ENCODE measurements around the gene PLXNB1. TPM values are rescaled to one million over a fixed set of nuclear protein-coding genes. Genes with fewer than 3 reads are reported as not detected.

The PLXNB1 gene
- total and polyA plus RNA-seq, 2 of the 13 experiments (the other 11 are each of a cell fraction or from before 2014, with no cell fraction given) = 86.0 to 143 TPM

DNA sequence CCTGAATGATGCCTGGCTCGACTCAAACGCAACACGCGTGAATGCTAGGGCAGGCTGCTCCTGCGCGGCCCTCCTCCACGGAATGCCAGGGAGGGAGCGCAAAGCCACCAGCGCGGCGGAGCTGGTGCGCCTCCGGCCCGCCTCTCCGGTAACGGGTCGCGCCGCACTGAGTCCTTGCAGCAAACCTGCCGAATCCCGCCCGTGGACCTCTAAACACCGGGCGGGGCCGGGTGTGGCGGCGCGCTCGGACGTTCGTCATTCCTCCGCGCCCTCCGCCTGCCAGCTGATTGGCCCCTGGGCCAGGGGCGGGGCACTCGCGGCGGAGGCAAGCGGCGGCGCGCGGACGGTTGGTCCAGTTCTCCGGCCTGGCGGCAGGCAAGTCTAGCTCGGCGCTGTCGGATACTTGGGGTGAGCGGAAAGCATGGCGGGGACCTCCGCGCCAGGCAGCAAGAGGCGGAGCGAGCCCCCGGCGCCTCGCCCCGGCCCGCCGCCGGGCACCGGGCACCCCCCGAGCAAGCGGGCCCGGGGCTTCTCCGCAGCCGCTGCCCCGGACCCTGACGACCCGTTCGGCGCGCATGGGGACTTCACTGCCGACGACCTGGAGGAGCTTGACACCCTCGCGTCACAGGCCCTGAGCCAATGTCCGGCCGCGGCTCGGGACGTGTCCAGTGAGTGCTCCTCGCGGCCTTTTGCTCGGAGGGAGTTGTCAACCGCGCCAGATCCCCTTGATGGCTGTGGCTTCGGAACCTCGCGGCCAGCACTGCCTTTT lies 16.7 kb upstream of the PLXNB1 start, which contains the start of gene ATRIP (continued):
- TF ChIP-seq, protein P1, sequence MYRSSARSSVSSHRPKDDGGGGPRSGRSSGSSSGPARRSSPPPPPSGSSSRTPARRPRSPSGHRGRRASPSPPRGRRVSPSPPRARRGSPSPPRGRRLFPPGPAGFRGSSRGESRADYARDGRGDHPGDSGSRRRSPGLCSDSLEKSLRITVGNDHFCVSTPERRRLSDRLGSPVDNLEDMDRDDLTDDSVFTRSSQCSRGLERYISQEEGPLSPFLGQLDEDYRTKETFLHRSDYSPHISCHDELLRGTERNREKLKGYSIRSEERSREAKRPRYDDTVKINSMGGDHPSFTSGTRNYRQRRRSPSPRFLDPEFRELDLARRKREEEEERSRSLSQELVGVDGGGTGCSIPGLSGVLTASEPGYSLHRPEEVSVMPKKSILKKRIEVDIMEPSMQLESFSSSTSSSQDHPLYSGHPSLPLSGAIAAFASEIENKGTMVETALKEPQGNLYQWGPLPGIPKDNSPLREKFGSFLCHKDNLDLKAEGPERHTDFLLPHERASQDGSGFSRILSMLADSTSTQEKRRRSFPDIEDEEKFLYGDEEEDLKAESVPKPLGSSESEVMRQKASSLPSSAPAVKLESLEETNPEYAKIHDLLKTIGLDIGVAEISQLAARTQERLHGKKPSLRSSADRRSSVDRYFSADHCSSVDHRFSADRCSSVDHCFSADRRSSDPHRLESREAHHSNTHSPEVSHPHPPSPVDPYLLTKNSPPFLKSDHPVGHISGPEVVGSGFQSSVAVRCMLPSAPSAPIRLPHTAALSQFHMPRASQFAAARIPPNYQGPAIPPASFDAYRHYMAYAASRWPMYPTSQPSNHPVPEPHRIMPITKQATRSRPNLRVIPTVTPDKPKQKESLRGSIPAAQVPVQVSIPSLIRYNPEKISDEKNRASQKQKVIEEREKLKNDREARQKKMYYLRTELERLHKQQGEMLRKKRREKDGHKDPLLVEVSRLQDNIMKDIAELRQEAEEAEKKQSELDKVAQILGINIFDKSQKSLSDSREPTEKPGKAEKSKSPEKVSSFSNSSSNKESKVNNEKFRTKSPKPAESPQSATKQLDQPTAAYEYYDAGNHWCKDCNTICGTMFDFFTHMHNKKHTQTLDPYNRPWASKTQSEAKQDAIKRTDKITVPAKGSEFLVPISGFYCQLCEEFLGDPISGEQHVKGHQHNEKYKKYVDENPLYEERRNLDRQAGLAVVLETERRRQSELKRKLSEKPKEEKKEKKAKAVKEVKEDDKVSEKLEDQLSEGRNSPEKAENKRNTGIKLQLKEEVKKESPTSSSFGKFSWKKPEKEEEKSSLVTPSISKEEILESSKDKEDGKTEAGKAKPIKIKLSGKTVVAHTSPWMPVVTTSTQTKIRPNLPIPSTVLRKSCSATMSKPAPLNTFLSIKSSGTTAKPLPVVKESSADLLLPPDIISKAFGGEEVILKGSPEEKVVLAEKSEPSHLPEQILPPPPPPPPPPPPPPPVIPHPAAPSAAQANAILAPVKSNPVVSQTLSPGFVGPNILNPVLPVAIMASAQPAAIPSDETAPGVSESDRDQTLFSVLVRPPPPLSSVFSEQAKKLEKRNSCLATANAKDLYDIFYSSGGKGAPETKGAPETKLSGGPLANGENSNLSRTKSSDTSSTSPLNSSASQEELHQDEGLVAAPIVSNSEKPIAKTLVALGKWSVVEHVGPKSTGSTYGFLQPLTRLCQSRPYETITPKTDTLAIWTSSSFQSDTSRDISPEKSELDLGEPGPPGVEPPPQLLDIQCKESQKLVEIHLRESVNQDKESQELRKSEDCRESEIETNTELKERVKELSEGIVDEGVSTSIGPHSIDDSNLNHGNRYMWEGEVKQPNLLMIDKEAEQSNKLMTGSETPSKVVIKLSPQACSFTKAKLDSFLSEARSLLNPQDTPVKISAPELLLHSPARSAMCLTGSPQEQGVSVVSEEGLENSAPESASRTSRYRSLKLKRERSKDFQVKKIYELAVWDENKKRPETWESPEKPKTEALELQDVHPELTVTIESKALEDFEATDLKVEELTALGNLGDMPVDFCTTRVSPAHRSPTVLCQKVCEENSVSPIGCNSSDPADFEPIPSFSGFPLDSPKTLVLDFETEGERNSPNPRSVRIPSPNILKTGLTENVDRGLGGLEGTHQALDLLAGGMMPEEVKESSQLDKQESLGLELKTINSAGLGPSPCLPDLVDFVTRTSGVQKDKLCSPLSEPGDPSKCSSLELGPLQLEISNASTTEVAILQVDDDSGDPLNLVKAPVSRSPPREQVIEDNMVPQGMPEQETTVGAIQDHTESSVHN (CRISPR knock-in tag; IDR thresholded peaks at IDR 0.05) = no peak; the same call in 1 of the 2 replicates
- no peak for TF ChIP-seq ZNF615 (CRISPR knock-in tag; IDR thresholded peaks at IDR 0.05; ENCODE audit: borderline replicate concordance)
- TF ChIP-seq, protein P2, sequence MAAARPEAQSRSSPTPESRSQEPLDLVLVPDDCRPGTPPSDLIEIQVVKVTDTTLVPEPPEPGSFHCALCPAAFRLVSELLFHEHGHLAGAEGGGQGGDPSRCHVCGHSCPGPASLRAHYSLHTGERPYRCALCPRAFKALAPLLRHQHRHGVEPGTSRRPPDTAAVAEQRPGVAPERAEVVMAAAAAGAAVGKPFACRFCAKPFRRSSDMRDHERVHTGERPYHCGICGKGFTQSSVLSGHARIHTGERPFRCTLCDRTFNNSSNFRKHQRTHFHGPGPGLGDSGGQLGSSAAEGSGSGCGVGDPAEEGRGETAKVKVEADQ (CRISPR knock-in tag; IDR thresholded peaks at IDR 0.05; ENCODE audit: borderline replicate concordance) = peak; percentile 63; the same call in 1 of the 2 replicates
- no peak for TF ChIP-seq ATF7 (IDR thresholded peaks at IDR 0.05)
- TF ChIP-seq ATF7 (CRISPR knock-in tag; IDR thresholded peaks at IDR 0.05) = no peak
- peak; percentile 75; the same call in 1 of the 2 replicates for TF ChIP-seq MED13 (CRISPR knock-in tag; IDR thresholded peaks at IDR 0.05)
- no peak for TF ChIP-seq ARNT (IDR thresholded peaks at IDR 0.05)
- TF ChIP-seq, protein P3, sequence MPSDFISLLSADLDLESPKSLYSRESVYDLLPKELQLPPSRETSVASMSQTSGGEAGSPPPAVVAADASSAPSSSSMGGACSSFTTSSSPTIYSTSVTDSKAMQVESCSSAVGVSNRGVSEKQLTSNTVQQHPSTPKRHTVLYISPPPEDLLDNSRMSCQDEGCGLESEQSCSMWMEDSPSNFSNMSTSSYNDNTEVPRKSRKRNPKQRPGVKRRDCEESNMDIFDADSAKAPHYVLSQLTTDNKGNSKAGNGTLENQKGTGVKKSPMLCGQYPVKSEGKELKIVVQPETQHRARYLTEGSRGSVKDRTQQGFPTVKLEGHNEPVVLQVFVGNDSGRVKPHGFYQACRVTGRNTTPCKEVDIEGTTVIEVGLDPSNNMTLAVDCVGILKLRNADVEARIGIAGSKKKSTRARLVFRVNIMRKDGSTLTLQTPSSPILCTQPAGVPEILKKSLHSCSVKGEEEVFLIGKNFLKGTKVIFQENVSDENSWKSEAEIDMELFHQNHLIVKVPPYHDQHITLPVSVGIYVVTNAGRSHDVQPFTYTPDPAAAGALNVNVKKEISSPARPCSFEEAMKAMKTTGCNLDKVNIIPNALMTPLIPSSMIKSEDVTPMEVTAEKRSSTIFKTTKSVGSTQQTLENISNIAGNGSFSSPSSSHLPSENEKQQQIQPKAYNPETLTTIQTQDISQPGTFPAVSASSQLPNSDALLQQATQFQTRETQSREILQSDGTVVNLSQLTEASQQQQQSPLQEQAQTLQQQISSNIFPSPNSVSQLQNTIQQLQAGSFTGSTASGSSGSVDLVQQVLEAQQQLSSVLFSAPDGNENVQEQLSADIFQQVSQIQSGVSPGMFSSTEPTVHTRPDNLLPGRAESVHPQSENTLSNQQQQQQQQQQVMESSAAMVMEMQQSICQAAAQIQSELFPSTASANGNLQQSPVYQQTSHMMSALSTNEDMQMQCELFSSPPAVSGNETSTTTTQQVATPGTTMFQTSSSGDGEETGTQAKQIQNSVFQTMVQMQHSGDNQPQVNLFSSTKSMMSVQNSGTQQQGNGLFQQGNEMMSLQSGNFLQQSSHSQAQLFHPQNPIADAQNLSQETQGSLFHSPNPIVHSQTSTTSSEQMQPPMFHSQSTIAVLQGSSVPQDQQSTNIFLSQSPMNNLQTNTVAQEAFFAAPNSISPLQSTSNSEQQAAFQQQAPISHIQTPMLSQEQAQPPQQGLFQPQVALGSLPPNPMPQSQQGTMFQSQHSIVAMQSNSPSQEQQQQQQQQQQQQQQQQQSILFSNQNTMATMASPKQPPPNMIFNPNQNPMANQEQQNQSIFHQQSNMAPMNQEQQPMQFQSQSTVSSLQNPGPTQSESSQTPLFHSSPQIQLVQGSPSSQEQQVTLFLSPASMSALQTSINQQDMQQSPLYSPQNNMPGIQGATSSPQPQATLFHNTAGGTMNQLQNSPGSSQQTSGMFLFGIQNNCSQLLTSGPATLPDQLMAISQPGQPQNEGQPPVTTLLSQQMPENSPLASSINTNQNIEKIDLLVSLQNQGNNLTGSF (CRISPR knock-in tag; IDR thresholded peaks at IDR 0.05) = no peak; the same call in 1 of the 2 replicates
- TF ChIP-seq ZNF446 (CRISPR knock-in tag; IDR thresholded peaks at IDR 0.05) = peak; percentile 52; the same call in 1 of the 2 replicates
- peak; percentile 97 for TF ChIP-seq ZFY (CRISPR knock-in tag; IDR thresholded peaks at IDR 0.05)
- no peak for TF ChIP-seq BCL6 (CRISPR knock-in tag; IDR thresholded peaks at IDR 0.05)
- TF ChIP-seq, protein P4, sequence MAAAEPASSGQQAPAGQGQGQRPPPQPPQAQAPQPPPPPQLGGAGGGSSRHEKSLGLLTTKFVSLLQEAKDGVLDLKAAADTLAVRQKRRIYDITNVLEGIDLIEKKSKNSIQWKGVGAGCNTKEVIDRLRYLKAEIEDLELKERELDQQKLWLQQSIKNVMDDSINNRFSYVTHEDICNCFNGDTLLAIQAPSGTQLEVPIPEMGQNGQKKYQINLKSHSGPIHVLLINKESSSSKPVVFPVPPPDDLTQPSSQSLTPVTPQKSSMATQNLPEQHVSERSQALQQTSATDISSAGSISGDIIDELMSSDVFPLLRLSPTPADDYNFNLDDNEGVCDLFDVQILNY (CRISPR knock-in tag; conservative IDR thresholded peaks at IDR 0.05) = peak; percentile 76; the same call in 1 of the 2 replicates
- no peak for TF ChIP-seq RBM39 (IDR thresholded peaks at IDR 0.05; ENCODE audit: low read depth, low read length, poor library complexity, severe bottlenecking)

All from HepG2 (cell line).